Measurements from ENCODE around the gene PNPO. TPM values are rescaled to one million over a fixed set of nuclear protein-coding genes. Genes with fewer than 3 reads are reported as not detected.

The PNPO gene
- total and polyA plus RNA-seq, 2 experiments from 2014 or later = 20.0 to 44.7 TPM

- TF ChIP-seq EZH2phosphoT487 (IDR thresholded peaks at IDR 0.05; ENCODE audit: insufficient read depth, low read depth) = no peak
- TF ChIP-seq EZH2 (IDR thresholded peaks at IDR 0.05; ENCODE audit: insufficient read depth, poor library complexity, severe bottlenecking) = no peak
- H3K4me1 ChIP-seq (ENCODE audit: insufficient read depth) = peaks cover 6% of the 10 kb centered on the region; the same call in 1 of the 2 replicates
Observed at GRCh38 chr17:47994724-47995123, 53.4 kb downstream of the PNPO start.

GRCh38 chr17:47995241-47995935, 54.0 kb downstream of the PNPO start:
- Histone ChIP-seq H3K9me2 (ENCODE audit: insufficient read depth) (no peaks in the 10 kb centered on the region), H3K4me2 (ENCODE audit: unreplicated experiment) (no peak overlapping the region), H3K4me3 (no peak overlapping the region), H3K27ac (no peak overlapping the region), H3K9me3 (ENCODE audit: low read depth) (no peaks in the 10 kb centered on the region), H4K20me1 (ENCODE audit: insufficient read depth) (no peaks in the 10 kb centered on the region), H3K36me3 (ENCODE audit: low read depth) (no peaks in the 10 kb centered on the region), H3K4me1 (ENCODE audit: insufficient read depth) (peaks cover 12% of the 10 kb centered on the region; the same call in 1 of the 2 replicates), H2AFZ (no peak overlapping the region), H3K79me2 (ENCODE audit: insufficient read depth) (no peaks in the 10 kb centered on the region), H3K9ac (no peak overlapping the region), H3K27me3 (replicated peaks; ENCODE audit: insufficient read depth) (no peaks in the 10 kb centered on the region), H3F3A (ENCODE audit: insufficient read depth) (no peaks in the 10 kb centered on the region)
- DNase-seq = no peak
- no peak for TF ChIP-seq EZH2phosphoT487 (IDR thresholded peaks at IDR 0.05; ENCODE audit: insufficient read depth, low read depth)
- in situ Hi-C loops (cut with MboI) = no loop called here
- 77 to 78% methylated on average over 12 to 13 of the region's 13 CpGs for WGBS, 2 experiments (ENCODE audit: low coverage in 1 of 2, low lambda C conversion rate in 2 of 2, missing lambda C conversion rate in 2 of 2)

More at GRCh38 chr17:47994724-47995123, 53.4 kb downstream of the PNPO start:
- H3K9me2 ChIP-seq (ENCODE audit: insufficient read depth) = no peaks in the 10 kb centered on the region
- H3K4me3 ChIP-seq = no peak overlapping the region
- no peaks in the 10 kb centered on the region for H3K79me2 ChIP-seq (ENCODE audit: insufficient read depth)
- DNase-seq = no peak
- H3K27me3 ChIP-seq (replicated peaks; ENCODE audit: insufficient read depth) = no peaks in the 10 kb centered on the region
- H3K4me2 ChIP-seq (ENCODE audit: unreplicated experiment) = no peak overlapping the region
- no peak overlapping the region for H2AFZ ChIP-seq
- in situ Hi-C loops (cut with MboI) = no loop called here
- no peaks in the 10 kb centered on the region for H3K9me3 ChIP-seq (ENCODE audit: low read depth)
- H3K36me3 ChIP-seq (ENCODE audit: low read depth) = no peaks in the 10 kb centered on the region
- H3F3A ChIP-seq (ENCODE audit: insufficient read depth) = no peaks in the 10 kb centered on the region
- no peaks in the 10 kb centered on the region for H4K20me1 ChIP-seq (ENCODE audit: insufficient read depth)
- H3K27ac ChIP-seq = no peak overlapping the region
- no peak overlapping the region for H3K9ac ChIP-seq
- WGBS, 2 experiments (ENCODE audit: low coverage in 1 of 2, low lambda C conversion rate in 2 of 2, missing lambda C conversion rate in 2 of 2) = 60 to 69% methylated on average over 3 to 4 of the region's 4 CpGs

- Histone ChIP-seq H4K20me1 (ENCODE audit: insufficient read depth) (no peaks in the 10 kb centered on the region), H3K79me2 (ENCODE audit: insufficient read depth) (no peaks in the 10 kb centered on the region), H3K27ac (no peak overlapping the region), H3K4me3 (no peak overlapping the region), H3K36me3 (ENCODE audit: low read depth) (no peaks in the 10 kb centered on the region), H2AFZ (no peak overlapping the region), H3F3A (ENCODE audit: insufficient read depth) (no peaks in the 10 kb centered on the region), H3K4me1 (ENCODE audit: insufficient read depth) (peaks cover 12% of the 10 kb centered on the region; the same call in 1 of the 2 replicates), H3K9me3 (ENCODE audit: low read depth) (no peaks in the 10 kb centered on the region), H3K9ac (no peak overlapping the region), H3K9me2 (ENCODE audit: insufficient read depth) (no peaks in the 10 kb centered on the region), H3K4me2 (ENCODE audit: unreplicated experiment) (no peak overlapping the region), H3K27me3 (replicated peaks; ENCODE audit: insufficient read depth) (no peaks in the 10 kb centered on the region)
- 60 to 68% methylated on average over 7 to 9 of the region's 9 CpGs for WGBS, 2 experiments (ENCODE audit: low coverage in 1 of 2, low lambda C conversion rate in 2 of 2, missing lambda C conversion rate in 2 of 2)
- in situ Hi-C loops (cut with MboI) = no loop called here
- DNase-seq = no peak
- TF ChIP-seq EZH2phosphoT487 (IDR thresholded peaks at IDR 0.05; ENCODE audit: insufficient read depth, low read depth) (no peak), EZH2 (IDR thresholded peaks at IDR 0.05; ENCODE audit: insufficient read depth, poor library complexity, severe bottlenecking) (no peak)
Observed at GRCh38 chr17:47996201-47996600, 54.8 kb downstream of the PNPO start.

DNA sequence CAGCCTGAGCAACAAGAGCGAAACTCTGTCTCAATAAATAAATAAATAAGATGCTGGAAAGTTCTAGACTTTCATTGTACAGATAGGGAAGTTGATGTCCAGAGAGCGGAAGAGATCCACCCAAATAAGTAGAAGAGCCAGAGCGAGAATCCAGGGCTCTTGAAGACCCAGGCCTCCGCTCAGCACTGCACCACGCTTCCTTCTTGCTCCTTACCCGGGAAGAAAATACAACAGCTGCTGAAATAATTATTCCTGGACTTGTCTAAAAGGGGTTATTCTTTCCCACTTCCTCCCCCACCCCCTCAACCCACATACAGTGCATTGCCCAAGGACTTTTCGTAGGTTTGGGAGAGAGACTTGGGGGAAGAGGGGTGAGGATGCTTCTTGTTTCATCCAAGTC, 56.2 kb downstream of the PNPO start:
- Histone ChIP-seq H3K27me3 (replicated peaks; ENCODE audit: insufficient read depth) (no peaks in the 10 kb centered on the region), H3K4me1 (ENCODE audit: insufficient read depth) (peaks cover 18% of the 10 kb centered on the region), H3K9ac (no peak overlapping the region), H3K9me3 (ENCODE audit: low read depth) (no peaks in the 10 kb centered on the region), H3F3A (ENCODE audit: insufficient read depth) (peaks cover 12% of the 10 kb centered on the region), H3K4me2 (ENCODE audit: unreplicated experiment) (no peak overlapping the region), H3K4me3 (no peak overlapping the region), H3K79me2 (ENCODE audit: insufficient read depth) (no peaks in the 10 kb centered on the region), H3K36me3 (ENCODE audit: low read depth) (no peaks in the 10 kb centered on the region), H4K20me1 (ENCODE audit: insufficient read depth) (no peaks in the 10 kb centered on the region), H2AFZ (no peak overlapping the region), H3K9me2 (ENCODE audit: insufficient read depth) (no peaks in the 10 kb centered on the region), H3K27ac (no peak overlapping the region)
- no peak for TF ChIP-seq EZH2 (IDR thresholded peaks at IDR 0.05; ENCODE audit: insufficient read depth, poor library complexity, severe bottlenecking)
- TF ChIP-seq EZH2phosphoT487 (IDR thresholded peaks at IDR 0.05; ENCODE audit: insufficient read depth, low read depth) = no peak
- in situ Hi-C loops (cut with MboI) = no loop called here
- WGBS, 2 experiments (ENCODE audit: low coverage in 1 of 2, low lambda C conversion rate in 2 of 2, missing lambda C conversion rate in 2 of 2) = 84 to 87% methylated on average over 7 of the region's 7 CpGs
- no peak for DNase-seq
